HL-60/S4 treated with retinoic acid at 250 ng/mL for 4 days and 3 days (cell line): ENCODE results near the gene ALX4.

Experiments
- in situ Hi-C: fragments of 300-500 bp; cut with MboI; formaldehyde crosslinking; loops from 2 replicates; pipeline ENCODE4 v1.7.0; 2022; ENCODE audit warnings: low sequenced_read_pairs

Gene ALX4

DNA sequence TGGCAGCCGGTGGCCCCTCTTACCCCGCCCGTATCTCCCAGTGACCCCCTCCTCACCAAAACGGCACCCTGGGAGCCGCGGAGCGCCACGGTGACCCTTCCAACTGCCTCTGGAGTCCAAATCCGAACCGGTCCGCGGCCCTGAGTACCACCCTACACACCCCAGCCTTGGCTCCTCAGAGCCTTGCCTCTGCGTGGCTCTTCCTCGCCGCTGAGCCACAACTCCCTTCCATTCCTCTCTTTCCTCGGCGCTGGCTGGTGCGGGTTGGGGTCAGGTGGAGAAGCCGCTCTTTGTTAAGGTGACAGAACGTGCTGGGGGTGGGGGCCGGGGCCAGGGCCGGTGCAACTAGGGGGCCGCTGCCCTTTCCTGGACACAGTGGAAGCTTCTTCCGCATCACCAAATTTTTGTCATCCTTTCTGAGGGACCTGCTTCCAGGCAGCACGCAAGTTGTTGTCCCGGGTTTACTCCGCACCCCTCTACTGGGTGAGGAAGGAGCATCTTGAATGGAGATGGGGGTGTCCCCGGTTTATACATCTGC lies 6.5 kb downstream of the ALX4 start:
- in situ Hi-C loops: no loop called here

DNA sequence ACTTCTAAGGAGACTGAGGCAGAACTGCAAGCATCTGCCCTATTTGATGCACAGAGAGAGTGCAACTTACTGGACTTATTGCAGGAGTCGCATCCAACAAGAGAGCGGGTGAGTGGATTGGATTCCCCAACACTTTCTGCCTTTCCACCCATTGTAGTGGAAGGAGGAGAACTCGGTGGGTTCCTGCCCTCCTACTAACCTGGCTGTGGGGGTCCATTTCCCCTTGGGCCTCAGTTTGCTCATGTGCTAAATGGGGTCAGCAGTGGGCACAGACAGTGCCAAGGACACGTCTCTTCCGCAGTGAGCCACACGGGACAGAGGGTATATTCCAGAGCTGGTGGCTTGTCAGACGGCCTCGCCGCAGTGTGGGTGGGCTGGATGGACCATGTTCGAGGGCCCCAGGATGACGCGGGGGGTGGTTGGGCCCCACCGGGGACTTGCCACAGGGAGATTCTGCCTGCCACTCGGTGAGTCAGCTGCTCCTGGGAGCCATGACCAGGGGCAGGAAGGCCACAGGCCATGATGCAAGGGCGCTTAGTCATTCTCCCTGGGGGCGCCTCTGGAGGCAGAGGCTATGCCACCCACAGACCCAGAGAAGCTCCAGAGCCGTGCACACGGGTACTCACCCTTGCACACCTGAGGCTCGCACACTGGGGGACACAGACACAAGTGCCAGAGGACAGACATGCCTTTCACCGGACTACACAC lies 8.2 kb downstream of the ALX4 start:
- in situ Hi-C loops: no loop called here

DNA sequence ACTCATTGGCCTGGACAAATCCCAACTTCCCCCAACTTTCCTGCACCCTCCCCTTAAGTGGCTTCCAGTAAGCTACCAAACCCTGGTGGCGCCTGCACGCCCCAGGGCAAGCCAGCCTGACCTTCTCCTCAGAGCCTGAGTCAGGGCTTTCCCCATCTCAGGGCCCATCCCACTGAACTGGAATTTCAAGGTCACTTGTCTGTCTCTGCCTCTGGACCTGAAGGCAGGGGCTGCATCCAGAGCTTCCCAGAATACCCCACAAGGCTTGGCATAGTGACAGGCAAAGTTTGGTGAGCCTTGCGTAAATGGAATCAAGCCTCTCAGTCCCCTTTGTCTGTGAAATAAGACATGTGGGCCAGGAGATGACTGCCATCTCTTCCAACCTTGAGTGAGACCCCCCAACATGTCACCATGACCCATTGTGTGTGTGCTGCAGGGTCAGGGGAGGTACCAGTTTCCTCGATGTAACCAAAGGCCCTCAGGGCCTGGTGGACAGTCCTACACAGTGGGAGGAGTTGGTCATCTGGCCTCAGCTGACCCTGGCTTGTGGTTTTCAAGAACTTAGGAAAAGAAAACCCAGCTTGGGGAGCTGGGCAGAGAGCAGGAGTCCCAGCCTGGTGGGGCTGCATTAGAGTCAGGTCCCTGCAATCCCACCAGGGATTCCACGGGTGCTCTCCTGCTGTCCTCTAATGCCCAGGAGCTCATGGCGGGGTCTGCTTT lies 8.9 kb downstream of the ALX4 start:
- in situ Hi-C loops: no loop called here

DNA sequence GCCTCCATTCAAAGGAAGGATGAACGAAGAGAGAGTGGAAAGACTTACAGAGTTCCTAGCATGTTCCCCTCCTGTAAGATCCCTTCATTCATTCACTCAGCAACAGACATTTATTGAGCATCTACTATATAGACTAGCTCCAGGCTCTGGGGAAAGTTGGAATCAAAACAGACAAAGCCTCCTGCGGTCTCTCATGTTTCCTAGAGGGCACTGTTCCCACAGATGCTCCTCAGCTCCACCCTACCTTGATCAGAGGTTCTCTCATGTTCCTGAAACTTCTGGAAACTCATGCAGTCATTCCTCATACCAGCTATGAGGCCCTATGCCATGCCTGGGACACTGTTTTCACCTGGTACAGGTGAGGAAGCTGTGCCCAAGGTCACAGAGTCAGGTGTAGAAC lies 11.1 kb downstream of the ALX4 start:
- in situ Hi-C loops: loop anchor here (25.0 kb wide), 1 partner anchor 588 kb away; no protein-coding TSS in a partner anchor

- in situ Hi-C loops: loop anchor here (25.0 kb wide), 1 partner anchor 597 kb away; no protein-coding TSS in a partner anchor
Observed at GRCh38 chr11:44290208-44290607, 19.7 kb downstream of the ALX4 start.

DNA sequence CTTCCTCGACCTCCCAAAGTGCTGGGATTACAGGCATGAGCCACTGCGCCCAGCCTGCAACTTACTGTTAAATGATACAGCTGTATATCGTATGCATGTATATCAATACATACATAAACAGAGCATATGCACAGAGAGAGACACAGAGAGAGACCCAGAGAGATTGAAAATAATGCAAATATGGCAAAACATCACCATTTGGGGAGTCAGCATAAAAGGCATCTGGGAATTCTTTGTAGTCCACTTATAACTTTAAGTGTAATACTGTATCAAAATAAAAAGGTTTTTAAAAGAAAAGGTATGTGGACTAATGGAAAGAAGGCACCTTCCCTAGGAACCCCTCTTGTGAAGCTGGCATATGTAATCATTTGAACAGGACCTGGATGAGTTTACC lies 21.8 kb downstream of the ALX4 start:
- in situ Hi-C loops: loop anchor here (10.0 to 25.0 kb wide), 2 partner anchors 257 to 599 kb away; no protein-coding TSS in a partner anchor

GRCh38 chr11:44286911-44287310 lies 23.0 kb downstream of the ALX4 start:
- in situ Hi-C loops: loop anchor here (10.0 to 25.0 kb wide), 2 partner anchors 258 to 600 kb away; no protein-coding TSS in a partner anchor

- in situ Hi-C loops: loop anchor here (10.0 to 25.0 kb wide), 2 partner anchors 258 to 601 kb away; no protein-coding TSS in a partner anchor
Observed at GRCh38 chr11:44286268-44286880, 23.6 kb downstream of the ALX4 start.

DNA sequence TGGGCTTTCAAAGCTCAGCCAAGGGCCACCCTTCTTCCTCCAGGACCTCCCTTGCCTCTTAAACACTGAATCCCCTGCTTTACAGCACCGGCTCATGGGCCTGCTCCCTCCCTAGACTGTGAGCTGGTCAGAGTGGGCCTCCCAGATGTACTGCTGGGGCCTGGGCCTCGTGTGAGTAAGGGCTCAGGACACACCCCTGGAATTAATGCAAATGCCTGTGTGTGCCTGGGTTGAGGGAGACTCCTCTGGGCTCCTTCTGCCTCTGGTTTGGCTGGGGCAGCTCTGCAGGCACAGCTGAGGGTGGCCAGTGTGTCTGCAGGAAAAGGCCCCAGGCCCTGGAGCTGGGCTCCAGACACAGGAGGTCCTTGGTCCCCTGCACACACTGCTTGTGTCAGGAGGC lies 24.2 kb downstream of the ALX4 start:
- in situ Hi-C loops: loop anchor here (10.0 to 25.0 kb wide), 2 partner anchors 259 to 602 kb away; no protein-coding TSS in a partner anchor

- in situ Hi-C loops: loop anchor here (10.0 to 25.0 kb wide), 2 partner anchors 262 to 605 kb away; no protein-coding TSS in a partner anchor
Observed at GRCh38 chr11:44282620-44283019, 27.3 kb downstream of the ALX4 start.

- in situ Hi-C loops: loop anchor here (10.0 to 25.0 kb wide), 2 partner anchors 264 to 606 kb away; no protein-coding TSS in a partner anchor
Observed at GRCh38 chr11:44281151-44281550, 28.8 kb downstream of the ALX4 start.

DNA sequence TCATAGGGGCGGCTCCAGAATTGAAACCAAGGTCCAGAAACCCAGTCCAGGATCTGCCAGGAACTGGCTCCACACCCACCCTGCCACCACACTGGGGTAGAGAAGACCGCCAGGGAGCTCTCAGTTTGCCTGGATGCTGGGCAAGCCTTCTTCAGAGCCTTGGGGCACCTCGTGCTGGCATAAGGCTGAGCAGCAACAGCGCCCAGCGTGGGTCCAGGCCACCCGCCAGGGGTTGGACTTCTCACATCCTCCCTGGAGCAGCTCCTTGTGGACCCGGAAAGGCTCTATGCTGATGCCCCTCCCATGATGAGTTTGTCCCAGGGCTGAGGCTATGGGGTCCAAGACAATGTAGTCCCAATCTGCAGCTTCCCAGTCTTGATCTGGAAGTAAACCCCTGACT lies 29.7 kb downstream of the ALX4 start:
- in situ Hi-C loops: loop anchor here (10.0 to 25.0 kb wide), 2 partner anchors 265 to 607 kb away; no protein-coding TSS in a partner anchor

GRCh38 chr11:44279483-44279882 lies 30.5 kb downstream of the ALX4 start:
- in situ Hi-C loops: loop anchor here (25.0 kb wide), 1 partner anchor 608 kb away; no protein-coding TSS in a partner anchor

DNA sequence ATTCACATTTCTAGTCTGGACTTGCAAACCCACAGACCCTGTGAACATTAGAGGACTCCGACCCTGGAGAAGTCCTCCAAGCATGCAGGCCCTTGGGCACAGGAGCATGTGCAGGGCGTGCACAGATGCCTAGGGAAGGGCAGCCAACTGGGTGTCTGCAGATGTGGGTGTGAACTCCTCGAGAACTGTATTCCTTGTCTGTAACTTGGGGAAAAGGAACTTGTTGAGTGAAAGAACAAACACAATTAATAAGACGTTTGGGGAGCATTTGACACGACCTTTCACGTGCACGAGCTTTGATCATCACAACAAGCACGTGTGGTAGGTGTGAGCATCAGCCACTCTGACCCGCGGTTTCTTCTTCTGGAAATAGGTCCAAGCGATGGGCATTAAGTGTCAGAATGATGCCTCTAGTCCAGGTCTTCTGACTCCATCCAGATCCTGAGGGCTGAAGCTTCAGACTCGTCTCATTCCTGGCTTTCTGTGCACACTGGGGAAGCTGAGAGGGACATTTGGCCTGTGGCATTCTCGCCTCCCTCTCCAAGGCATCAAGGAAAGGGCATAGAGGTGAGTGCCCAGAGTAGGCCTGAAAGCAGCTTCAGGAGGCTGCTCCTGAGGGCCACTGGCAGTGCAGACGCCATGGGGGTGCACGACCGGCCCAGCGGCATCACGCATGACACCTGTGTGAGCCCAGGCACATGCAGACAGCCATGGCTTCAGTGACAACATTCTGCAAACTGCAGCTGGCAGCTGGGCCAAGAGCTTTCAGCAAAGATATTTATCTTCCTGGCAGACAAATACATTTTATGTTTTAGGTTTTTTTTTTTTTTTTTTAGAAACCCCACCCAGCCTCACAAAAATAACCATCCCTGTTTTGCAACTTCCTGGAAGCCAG lies 32.5 kb downstream of the ALX4 start:
- in situ Hi-C loops: loop anchor here (25.0 kb wide), 1 partner anchor 610 kb away; no protein-coding TSS in a partner anchor

DNA sequence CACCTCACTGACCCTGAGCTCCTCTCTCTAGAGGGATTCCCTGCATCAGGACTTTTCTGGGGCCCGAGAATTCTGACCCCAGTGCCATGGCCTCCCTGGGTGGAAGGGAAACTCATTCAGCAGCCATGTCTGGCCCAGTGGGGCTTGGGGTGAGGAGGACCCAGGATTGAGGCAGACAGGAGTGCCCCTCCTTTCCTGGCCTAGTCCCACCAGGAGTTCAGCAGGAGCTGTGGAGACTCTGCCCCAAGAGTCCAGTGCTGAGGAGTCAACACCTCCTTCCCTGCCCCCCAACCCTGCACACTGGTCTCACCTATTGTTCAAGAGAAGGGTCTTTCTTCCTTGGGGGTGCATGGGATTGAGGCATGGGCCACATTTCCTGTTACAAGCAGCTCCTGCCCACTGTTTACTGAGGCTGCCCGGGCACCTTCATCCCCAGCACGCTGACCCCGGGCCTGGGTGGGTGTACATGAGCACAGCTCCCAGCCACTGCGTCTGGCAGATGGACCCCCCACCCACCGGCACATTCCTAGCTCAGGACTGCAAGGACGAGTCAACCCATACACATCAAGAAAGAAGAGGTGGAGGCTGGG lies 33.9 kb downstream of the ALX4 start:
- in situ Hi-C loops: loop anchor here (25.0 kb wide), 1 partner anchor 611 kb away; no protein-coding TSS in a partner anchor

DNA sequence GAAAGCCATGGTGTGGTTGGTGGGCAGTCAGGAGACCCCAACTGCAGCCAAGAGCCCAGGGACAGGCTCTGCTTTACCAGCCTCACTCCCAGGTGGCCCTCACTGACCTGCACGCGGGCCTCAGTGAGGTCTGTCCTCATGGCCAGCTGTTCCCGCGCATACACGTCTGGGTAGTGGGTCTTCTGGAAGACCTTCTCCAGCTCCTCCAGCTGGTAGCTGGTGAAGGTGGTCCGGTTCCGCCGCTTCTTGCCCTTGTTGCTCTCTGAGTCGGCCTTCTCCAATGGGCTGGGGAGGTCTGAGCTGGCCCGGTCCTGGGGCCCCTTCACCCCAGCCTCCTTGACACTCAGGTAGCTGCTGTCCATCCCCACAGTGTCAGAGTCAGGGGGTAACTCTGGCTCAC lies 34.7 kb downstream of the ALX4 start:
- in situ Hi-C loops: loop anchor here (25.0 kb wide), 1 partner anchor 612 kb away; no protein-coding TSS in a partner anchor

DNA sequence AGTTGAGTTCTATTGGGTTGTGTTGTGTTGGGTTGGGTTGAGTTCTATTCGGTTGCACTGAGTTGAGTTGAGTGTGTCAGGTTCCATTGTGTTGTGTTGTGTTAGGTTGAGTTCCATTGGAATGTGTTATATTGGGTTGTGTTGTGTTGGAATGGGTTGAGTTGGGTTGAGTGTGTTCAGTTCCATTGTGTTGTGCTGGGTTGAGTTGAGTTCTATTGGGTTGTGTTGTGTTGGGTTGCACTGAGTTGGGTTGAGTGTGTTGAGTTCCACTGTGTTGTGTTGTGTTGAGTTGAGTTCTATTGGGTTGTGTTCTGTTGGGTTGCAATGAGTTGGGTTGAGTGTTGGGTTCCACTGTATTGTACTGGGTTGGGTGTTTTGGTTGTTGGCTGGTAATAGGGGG lies 35.5 kb downstream of the ALX4 start:
- in situ Hi-C loops: no loop called here

GRCh38 chr11:44271286-44271685 lies 38.7 kb downstream of the ALX4 start:
- in situ Hi-C loops: no loop called here
